Measurements from ENCODE around the gene DHCR7. TPM values are rescaled to one million over a fixed set of nuclear protein-coding genes. Genes with fewer than 3 reads are reported as not detected.

The DHCR7 gene
- total RNA-seq = 140 and 159 TPM in 2 replicates
- polyA plus RNA-seq = 267 and 303 TPM in 2 replicates

- Histone ChIP-seq H2AFZ (peak within 1 kb of the TSS; percentile 75), H3K9me3 (ENCODE audit: low read depth) (no peaks in the 10 kb centered on the region), H3K79me2 (peaks cover 47% of the 10 kb centered on the region), H3K36me3 (replicated peaks; ENCODE audit: insufficient read depth, low read depth) (no peaks in the 10 kb centered on the region), H3K9me2 (replicated peaks; ENCODE audit: insufficient read depth) (no peaks in the 10 kb centered on the region), H3K4me3 (peak within 1 kb of the TSS; percentile 78), H3K27me3 (no peaks in the 10 kb centered on the region), H3K4me1 (ENCODE audit: insufficient read depth) (peaks cover 25% of the 10 kb centered on the region), H4K20me1 (ENCODE audit: insufficient read depth, poor library complexity, severe bottlenecking) (peaks cover 6% of the 10 kb centered on the region), H3K4me2 (peak within 1 kb of the TSS; percentile 92), H3K27ac (peak within 1 kb of the TSS; percentile 84)
- peak; percentile 99 for DNase-seq (ENCODE audit: low spot score)
- under 1% methylated on average over 54 of the region's 78 CpGs for WGBS (ENCODE audit: low lambda C conversion rate, missing lambda C conversion rate)
- TF ChIP-seq CTCF (IDR thresholded peaks at IDR 0.05; ENCODE audit: poor library complexity) = no peak
- no peak for TF ChIP-seq EZH2 (IDR thresholded peaks at IDR 0.05; ENCODE audit: borderline replicate concordance)
- TF ChIP-seq EZH2phosphoT487 (IDR thresholded peaks at IDR 0.05; ENCODE audit: low read depth, severe bottlenecking, unreplicated experiment) = no peak
Measured at GRCh38 chr11:71448257-71449171, at the start of gene DHCR7. Gene DHCR7, minus strand, starts transcription at chr11:71448393. Its CDS starts 3,441 bp downstream, at chr11:71444952.

- no peaks in the 10 kb centered on the region for H3K36me3 ChIP-seq (replicated peaks; ENCODE audit: insufficient read depth, low read depth)
- H3K4me3 ChIP-seq = no peak overlapping the region
- H3K4me1 ChIP-seq (ENCODE audit: insufficient read depth) = no peaks in the 10 kb centered on the region
- no peak overlapping the region for H3K4me2 ChIP-seq
- H3K9me3 ChIP-seq (ENCODE audit: low read depth) = no peaks in the 10 kb centered on the region
- DNase-seq (ENCODE audit: low spot score) = no peak
- no peaks in the 10 kb centered on the region for H3K9me2 ChIP-seq (replicated peaks; ENCODE audit: insufficient read depth)
- H4K20me1 ChIP-seq (ENCODE audit: insufficient read depth, poor library complexity, severe bottlenecking) = no peaks in the 10 kb centered on the region
- TF ChIP-seq EZH2phosphoT487 (IDR thresholded peaks at IDR 0.05; ENCODE audit: low read depth, severe bottlenecking, unreplicated experiment) (no peak), EZH2 (IDR thresholded peaks at IDR 0.05; ENCODE audit: borderline replicate concordance) (no peak), CTCF (IDR thresholded peaks at IDR 0.05; ENCODE audit: poor library complexity) (no peak)
- H2AFZ ChIP-seq = no peak overlapping the region
- H3K27me3 ChIP-seq = no peaks in the 10 kb centered on the region
- WGBS (ENCODE audit: low lambda C conversion rate, missing lambda C conversion rate) = 97% methylated on average over 13 of the region's 13 CpGs
- H3K79me2 ChIP-seq = no peaks in the 10 kb centered on the region
- H3K27ac ChIP-seq = no peak overlapping the region
Measured at GRCh38 chr11:71496421-71496820, 48.2 kb upstream of the DHCR7 start.

- H3K4me2 ChIP-seq = no peak overlapping the region
- TF ChIP-seq CTCF (IDR thresholded peaks at IDR 0.05; ENCODE audit: poor library complexity) = no peak
- no peak for TF ChIP-seq EZH2 (IDR thresholded peaks at IDR 0.05; ENCODE audit: borderline replicate concordance)
- no peaks in the 10 kb centered on the region for H4K20me1 ChIP-seq (ENCODE audit: insufficient read depth, poor library complexity, severe bottlenecking)
- H3K27ac ChIP-seq = no peak overlapping the region
- H3K27me3 ChIP-seq = no peaks in the 10 kb centered on the region
- no peak overlapping the region for H2AFZ ChIP-seq
- H3K9me2 ChIP-seq (replicated peaks; ENCODE audit: insufficient read depth) = no peaks in the 10 kb centered on the region
- DNase-seq (ENCODE audit: low spot score) = no peak
- no peaks in the 10 kb centered on the region for H3K9me3 ChIP-seq (ENCODE audit: low read depth)
- H3K4me1 ChIP-seq (ENCODE audit: insufficient read depth) = no peaks in the 10 kb centered on the region
- no peak overlapping the region for H3K4me3 ChIP-seq
- 95% methylated on average over 20 of the region's 20 CpGs for WGBS (ENCODE audit: low lambda C conversion rate, missing lambda C conversion rate)
- no peaks in the 10 kb centered on the region for H3K79me2 ChIP-seq
- no peaks in the 10 kb centered on the region for H3K36me3 ChIP-seq (replicated peaks; ENCODE audit: insufficient read depth, low read depth)
Measured at GRCh38 chr11:71495286-71496230, 47.4 kb upstream of the DHCR7 start.

All from hepatocyte (in vitro differentiated cells).